NCI-H2227 (cell line): ENCODE data around the gene DYNLT1.
"Not testable (repeated sequence)": the region's sequence is repeated elsewhere in the genome, so short reads cannot be mapped to it uniquely, and the experiment has no call there.

Experiments used
- DNase-seq: peaks from one replicate; lab custom pipeline; 2025; ENCODE audit not compliant: unreplicated experiment; lab: John Stamatoyannopoulos, UW

DYNLT1 gene

GRCh38 chr6:158644231-158645063 lies at the start of gene DYNLT1:
Gene DYNLT1, minus strand, starts transcription at chr6:158644743. Its CDS starts 35 bp downstream, at chr6:158644708.
- peak; percentile 92 for DNase-seq

- DNase-seq: no peak
These were observed 44.3 kb upstream of the DYNLT1 start for GRCh38 chr6:158688860-158689259.

GRCh38 chr6:158687506-158687905 lies 43.0 kb upstream of the DYNLT1 start:
- DNase-seq: no peak

- no peak for DNase-seq
These were observed 42.3 kb upstream of the DYNLT1 start for GRCh38 chr6:158686791-158687381.

- DNase-seq: no peak
These were observed 41.8 kb upstream of the DYNLT1 start for GRCh38 chr6:158686311-158686710.

- DNase-seq: no peak
These were observed 40.3 kb upstream of the DYNLT1 start for GRCh38 chr6:158684745-158685324.

GRCh38 chr6:158684311-158684710 lies 39.8 kb upstream of the DYNLT1 start:
- no peak for DNase-seq

- DNase-seq: no peak
These were observed 35.9 kb upstream of the DYNLT1 start for GRCh38 chr6:158680481-158680880.

- DNase-seq: no peak
These were observed 35.5 kb upstream of the DYNLT1 start for GRCh38 chr6:158680015-158680414.

GRCh38 chr6:158677906-158678578 lies 33.5 kb upstream of the DYNLT1 start:
- no peak for DNase-seq

GRCh38 chr6:158677094-158677493 lies 32.6 kb upstream of the DYNLT1 start:
- not testable (repeated sequence) for DNase-seq

GRCh38 chr6:158674342-158675131 lies 30.0 kb upstream of the DYNLT1 start:
- no peak for DNase-seq

- DNase-seq: no peak
These were observed 28.2 kb upstream of the DYNLT1 start for GRCh38 chr6:158672726-158673125.

GRCh38 chr6:158672119-158672518 lies 27.6 kb upstream of the DYNLT1 start:
- not testable (repeated sequence) for DNase-seq

- no peak for DNase-seq
These were observed 24.8 kb upstream of the DYNLT1 start for GRCh38 chr6:158669145-158670035.

- DNase-seq: no peak
These were observed 24.2 kb upstream of the DYNLT1 start for GRCh38 chr6:158668707-158669103.

GRCh38 chr6:158667360-158667981 lies 22.9 kb upstream of the DYNLT1 start:
- no peak for DNase-seq

GRCh38 chr6:158666628-158667359 lies 22.3 kb upstream of the DYNLT1 start:
- DNase-seq: no peak

GRCh38 chr6:158665332-158665731 lies 20.8 kb upstream of the DYNLT1 start:
- DNase-seq: no peak
